Myocyte (in vitro differentiated cells): Measurements from ENCODE around the gene BATF. TPM values are rescaled to one million over a fixed set of nuclear protein-coding genes. Genes with fewer than 3 reads are reported as not detected.

Experiments
- DNase-seq: peaks from one replicate; pipeline ENCODE4 v3.0.0-alpha.2; 2012; ENCODE audit warnings: low read depth
- total RNA-seq: library from RNA; depleted of rRNA; stranded (reverse); fragments of >200 nt; gene quantifications from 2 replicates; pipeline ENCODE4 v1.2.3, GENCODE V29; 2014

The BATF gene
- total RNA-seq, 1 donor from 2014 or later, result not detected

GRCh38 chr14:75499084-75499875 is 23.0 kb upstream of the BATF start:
- no peak for DNase-seq

GRCh38 chr14:75501080-75501479 is 21.2 kb upstream of the BATF start:
- no peak for DNase-seq

GRCh38 chr14:75504411-75504810 is 17.9 kb upstream of the BATF start:
- no peak for DNase-seq

- DNase-seq, result no peak
These were observed 15.3 kb upstream of the BATF start for GRCh38 chr14:75506930-75507329.

- DNase-seq, result no peak
These were observed 11.7 kb upstream of the BATF start for GRCh38 chr14:75510547-75510946.

GRCh38 chr14:75511201-75511600 is 11.1 kb upstream of the BATF start:
- no peak for DNase-seq

- no peak for DNase-seq
These were observed 8.2 kb upstream of the BATF start for GRCh38 chr14:75513911-75514672.

- DNase-seq, result peak; percentile 40
These were observed 7.3 kb upstream of the BATF start for GRCh38 chr14:75514673-75515628.

GRCh38 chr14:75515629-75515996 is 6.7 kb upstream of the BATF start:
- no peak for DNase-seq

GRCh38 chr14:75518625-75519024 is 3.6 kb upstream of the BATF start:
- peak; percentile 9 for DNase-seq

- DNase-seq, result no peak
These were observed 2.9 kb upstream of the BATF start for GRCh38 chr14:75519394-75519793.

- peak; percentile 11 for DNase-seq
These were observed 2.2 kb upstream of the BATF start for GRCh38 chr14:75519826-75520728.

- DNase-seq, result no peak
These were observed 1.4 kb upstream of the BATF start for GRCh38 chr14:75520852-75521251.

- no peak for DNase-seq
These were observed 662 bp upstream of the BATF start for GRCh38 chr14:75521415-75522199.

GRCh38 chr14:75522983-75523318 is 682 bp downstream of the BATF start:
- no peak for DNase-seq

- no peak for DNase-seq
These were observed 1.5 kb downstream of the BATF start for GRCh38 chr14:75523771-75524171.

GRCh38 chr14:75525969-75526368 is 3.7 kb downstream of the BATF start:
- DNase-seq, result no peak

GRCh38 chr14:75527449-75528163 is 5.3 kb downstream of the BATF start:
- DNase-seq, result no peak

- DNase-seq, result no peak
These were observed 9.0 kb downstream of the BATF start for GRCh38 chr14:75531256-75531655.
